Spleen (tissue), 7 donors: ENCODE data around the gene FAH.
A peak's percentile ranks its signal among the peaks of the same experiment; 100 is the strongest.

Experiments
- POLR2AphosphoS5 ChIP-seq, 3 donors: sonication (generic); formaldehyde crosslinking; IDR thresholded peaks; one replicate each; pipeline ENCODE4 v1.5.1; 2017; ENCODE audit warnings: antibody characterized with exemption in 3 of 3
- TF ChIP-seq, protein P1 (sequence below), 11 experiments: fragments of 200-600 bp in 7 of 11; fragments of 450-650 bp in 4 of 11; sonication (generic) in 4 of 11; IDR thresholded peaks in 8 of 11; conservative IDR thresholded peaks in 3 of 11; 1 replicate in 7 of 11; 2 replicates in 4 of 11; pipeline versions ENCODE4 v1.4.0 to v1.8.0; 2016 to 2021; ENCODE audit warnings: antibody characterized with exemption in 11 of 11, inconsistent platforms in 4 of 11, mild to moderate bottlenecking in 1 of 11
- donor health status: DM: no; HTN: no; CAD: no; lungs with moderate emphysema.
- donor health status: DM: no; HTN: no; CAD: no.
- donor health status: DM: no; HTN: no; CAD: no.

DNA sequence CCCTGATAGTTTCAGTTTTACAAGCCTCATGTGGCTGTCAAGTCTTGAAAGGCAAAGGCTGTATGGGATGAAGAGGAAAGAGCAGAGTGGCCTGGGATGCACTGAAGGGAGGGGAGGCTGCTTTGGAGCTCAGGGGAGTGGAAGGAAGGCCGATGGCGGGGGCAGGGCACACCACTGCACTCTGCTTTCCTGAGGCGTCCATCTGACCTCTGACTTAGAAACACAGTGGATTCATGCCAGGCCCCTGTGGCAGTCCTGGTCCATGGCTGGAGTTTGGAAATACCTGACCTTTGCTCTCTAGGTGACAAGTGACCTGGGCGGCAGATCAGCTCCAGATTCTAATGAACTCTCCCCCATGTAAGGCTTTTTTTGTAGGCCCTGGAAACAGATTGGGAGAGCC, 19.0 kb downstream of the FAH start:
- TF ChIP-seq POLR2AphosphoS5 (IDR thresholded peaks at IDR 0.05): peak in 1 of 3 donors; percentile 16
- TF ChIP-seq, protein P1, sequence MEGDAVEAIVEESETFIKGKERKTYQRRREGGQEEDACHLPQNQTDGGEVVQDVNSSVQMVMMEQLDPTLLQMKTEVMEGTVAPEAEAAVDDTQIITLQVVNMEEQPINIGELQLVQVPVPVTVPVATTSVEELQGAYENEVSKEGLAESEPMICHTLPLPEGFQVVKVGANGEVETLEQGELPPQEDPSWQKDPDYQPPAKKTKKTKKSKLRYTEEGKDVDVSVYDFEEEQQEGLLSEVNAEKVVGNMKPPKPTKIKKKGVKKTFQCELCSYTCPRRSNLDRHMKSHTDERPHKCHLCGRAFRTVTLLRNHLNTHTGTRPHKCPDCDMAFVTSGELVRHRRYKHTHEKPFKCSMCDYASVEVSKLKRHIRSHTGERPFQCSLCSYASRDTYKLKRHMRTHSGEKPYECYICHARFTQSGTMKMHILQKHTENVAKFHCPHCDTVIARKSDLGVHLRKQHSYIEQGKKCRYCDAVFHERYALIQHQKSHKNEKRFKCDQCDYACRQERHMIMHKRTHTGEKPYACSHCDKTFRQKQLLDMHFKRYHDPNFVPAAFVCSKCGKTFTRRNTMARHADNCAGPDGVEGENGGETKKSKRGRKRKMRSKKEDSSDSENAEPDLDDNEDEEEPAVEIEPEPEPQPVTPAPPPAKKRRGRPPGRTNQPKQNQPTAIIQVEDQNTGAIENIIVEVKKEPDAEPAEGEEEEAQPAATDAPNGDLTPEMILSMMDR (IDR thresholded peaks at IDR 0.05 in 8 of 11, conservative IDR thresholded peaks at IDR 0.05 in 3 of 11): no peak
